CD4-positive, alpha-beta T cell treated with Interleukin-6 for 4 hours (primary cell): Measurements from ENCODE around the gene ARHGAP18.
"Not testable (repeated sequence)": the region's sequence is repeated elsewhere in the genome, so short reads cannot be mapped to it uniquely, and the experiment has no call there.

ENCODE experiments used
- DNase-seq: peaks from one replicate; pipeline ENCODE4 v3.0.0-alpha.2; 2020; ENCODE audit warnings: mixed read lengths

ARHGAP18 gene

DNA sequence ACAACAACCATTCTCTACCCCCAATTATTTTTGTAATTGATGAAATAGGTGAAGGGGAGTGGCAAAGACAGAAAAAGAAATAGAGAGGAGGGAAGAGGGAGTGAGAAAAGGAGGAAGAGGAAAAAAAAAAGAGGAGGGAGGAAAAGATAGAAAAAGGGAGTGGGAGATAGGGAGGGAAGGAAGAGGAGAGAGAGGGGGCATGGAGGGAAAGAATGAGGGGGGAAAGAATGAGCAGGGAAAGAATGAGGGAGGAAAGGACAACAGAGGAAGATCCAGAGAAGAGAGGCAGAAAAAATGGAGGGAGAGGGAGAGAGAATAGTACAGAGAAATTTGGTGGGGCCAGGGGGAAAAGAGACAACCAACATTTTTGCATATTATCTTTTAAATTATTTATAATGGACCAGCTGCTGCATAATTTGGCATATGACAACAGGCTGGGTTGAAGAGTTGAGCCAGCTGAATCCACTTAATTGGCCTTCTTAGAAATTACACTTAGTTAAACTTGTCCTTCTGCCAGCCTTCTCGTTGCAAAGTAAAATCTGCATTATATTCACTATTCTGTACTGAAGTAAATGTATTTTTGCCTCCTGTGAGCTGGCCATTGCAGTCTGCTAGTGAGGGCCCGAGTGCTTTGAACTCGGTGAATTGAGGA, 101.0 kb downstream of the ARHGAP18 start:
- no peak for DNase-seq

DNA sequence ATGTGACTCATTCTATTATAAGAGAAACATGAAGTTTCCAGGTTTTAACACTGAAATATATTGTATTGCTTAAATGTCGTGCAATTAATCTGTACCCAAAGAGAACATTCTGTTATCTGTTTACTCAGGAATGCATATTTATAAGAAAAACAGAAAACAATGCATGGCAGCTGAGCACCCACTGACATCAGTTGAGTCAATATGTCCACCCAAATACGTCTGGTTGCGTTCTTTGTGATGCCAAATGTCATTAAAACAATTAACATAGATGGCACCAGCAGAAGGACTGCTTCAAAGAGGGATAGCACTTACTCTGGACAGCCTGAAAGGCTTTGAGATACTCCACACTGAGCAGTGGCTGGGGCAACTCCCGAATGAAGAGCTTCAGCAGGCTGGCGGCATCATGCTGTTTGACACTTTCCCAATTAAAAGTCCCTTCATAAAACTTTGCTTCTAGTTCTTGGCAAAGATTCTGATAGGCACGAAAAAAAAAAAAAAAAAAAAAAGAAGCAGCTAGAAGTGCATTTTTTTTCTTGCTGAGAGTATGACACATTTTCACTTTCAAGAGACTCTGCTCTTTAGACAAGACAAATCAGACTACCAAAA, 102.3 kb downstream of the ARHGAP18 start:
- DNase-seq, result no peak

DNA sequence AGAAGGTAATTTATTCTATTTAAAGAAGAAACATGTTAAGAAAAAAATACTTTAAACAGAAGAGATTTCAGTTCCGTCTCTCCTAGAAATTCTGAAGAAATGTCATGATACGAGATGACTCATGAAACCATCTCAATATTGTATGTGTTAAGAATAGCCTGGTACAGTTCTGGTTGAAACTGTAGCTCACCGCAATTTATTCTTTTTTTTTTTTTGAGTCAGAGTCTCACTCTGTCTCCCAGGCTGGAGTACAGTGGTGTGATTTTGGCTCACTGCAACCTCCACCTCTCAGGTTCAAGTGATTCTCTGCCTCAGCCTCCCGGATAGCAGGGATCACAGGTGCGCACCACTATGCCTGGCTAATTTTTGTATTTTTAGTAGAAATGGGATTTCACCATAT, 103.3 kb downstream of the ARHGAP18 start:
- DNase-seq, result no peak

DNA sequence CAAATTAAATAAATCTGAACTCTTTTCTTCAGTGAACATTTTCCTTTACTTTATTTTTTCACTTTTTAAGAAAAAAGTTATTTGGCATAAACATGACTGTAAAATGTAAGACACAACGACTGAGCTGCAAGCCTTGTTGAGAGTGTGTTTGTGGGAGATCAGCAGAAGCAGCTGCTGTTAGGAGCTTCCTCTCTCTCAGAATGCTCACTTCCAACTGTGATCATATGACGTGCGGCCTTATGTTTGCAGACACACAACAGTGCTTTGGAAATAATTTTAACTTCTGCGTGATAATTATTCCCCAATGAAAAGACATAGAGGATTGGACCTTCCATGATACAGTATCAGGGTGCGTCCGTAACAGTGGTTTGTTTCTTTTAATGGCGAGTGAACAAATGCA, 104.0 kb downstream of the ARHGAP18 start:
- no peak for DNase-seq

DNA sequence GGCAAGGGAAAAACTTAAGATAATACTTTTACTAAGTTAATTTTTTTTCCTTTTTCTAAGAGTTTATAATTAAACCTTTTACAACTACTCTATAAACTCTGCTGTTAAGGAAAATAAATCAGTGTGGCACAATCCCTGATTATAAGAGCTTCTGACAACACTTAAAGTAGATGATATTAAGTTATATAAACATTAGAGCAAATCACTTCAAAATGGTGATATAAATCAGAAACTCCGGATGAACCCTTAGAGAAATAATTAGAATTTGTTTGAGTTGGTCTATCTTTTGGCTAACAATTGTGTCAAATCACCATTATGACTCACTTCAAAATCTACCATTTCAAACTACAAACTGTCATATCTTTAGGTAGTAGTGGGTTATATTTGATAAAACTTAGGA, 104.9 kb downstream of the ARHGAP18 start:
- no peak for DNase-seq

DNA sequence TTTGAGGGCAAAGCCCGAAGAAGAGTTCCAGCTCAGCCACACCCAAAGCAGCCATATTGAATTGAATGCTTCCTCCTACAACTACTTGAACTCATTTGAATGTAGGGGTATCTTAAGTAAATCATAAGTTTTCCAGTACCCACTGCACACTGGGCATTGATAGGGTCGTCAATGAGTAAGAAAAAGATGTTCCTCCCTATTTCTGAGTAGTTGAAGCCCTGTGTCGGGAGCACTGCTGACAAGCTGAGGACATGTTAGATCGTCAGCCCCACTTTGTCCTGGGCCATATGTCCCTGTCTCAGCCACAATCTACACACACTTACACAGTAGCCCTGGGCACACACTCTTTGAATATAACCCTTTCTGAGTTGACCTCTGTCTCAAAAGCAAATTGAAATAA, 105.7 kb downstream of the ARHGAP18 start:
- DNase-seq, result no peak

DNA sequence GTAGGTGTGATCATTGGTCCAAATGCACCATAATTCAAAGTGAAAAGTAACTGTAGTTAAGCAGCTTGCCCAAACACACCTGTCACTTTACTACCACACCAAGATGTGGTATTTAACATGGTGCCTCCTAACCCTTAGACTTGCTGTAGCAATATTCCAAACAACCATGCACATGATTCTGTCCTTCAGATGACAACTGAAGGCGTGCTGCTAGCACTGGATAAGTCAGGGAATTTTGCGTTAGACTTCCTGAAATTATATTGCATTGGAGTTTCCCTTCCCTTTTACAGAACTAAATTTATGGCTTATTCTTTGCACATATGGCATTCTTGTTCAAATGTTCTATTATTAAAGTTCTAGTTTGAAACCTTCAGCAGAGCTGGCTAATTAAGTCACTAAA, 106.2 kb downstream of the ARHGAP18 start:
- no peak for DNase-seq

DNA sequence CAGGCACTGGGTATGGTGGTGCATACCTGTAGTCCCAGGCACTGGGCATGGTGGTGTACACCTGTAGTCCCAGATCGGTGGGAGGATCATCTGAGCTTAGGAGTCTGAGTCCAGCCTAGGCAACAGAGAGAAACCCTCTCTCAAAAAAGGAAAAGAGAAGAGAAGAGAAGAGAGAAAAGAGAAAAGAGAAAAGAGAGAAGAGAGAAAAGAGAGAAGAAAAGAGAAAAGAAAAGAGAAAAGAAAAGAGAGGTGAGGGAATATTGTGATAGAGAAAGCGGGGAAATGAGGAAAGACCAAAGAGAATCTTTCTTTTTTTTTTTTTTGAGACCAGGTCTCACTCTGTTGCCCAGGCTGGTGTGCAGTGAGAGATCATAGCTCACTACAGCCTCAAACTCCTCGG, 108.7 kb downstream of the ARHGAP18 start:
- DNase-seq, result no peak

DNA sequence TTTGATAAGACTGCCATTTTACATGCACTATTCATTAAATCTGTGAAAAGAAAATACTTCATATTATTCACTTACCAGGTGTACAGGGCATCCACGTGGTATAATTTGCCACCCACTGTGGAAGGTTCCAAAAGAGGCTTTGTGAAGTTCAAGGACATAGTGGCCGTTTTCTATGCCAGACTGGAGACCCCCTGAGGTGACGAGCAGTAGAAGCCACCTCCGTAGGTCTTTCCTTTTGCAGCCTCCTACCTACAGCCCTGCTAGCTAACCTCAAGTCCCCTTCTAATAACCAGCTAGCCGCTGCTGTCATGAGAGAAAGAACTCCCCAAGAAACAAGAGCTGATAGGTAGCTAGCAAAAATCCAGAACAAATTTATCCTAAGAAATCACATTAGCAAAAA, 110.5 kb downstream of the ARHGAP18 start:
- no peak for DNase-seq

DNA sequence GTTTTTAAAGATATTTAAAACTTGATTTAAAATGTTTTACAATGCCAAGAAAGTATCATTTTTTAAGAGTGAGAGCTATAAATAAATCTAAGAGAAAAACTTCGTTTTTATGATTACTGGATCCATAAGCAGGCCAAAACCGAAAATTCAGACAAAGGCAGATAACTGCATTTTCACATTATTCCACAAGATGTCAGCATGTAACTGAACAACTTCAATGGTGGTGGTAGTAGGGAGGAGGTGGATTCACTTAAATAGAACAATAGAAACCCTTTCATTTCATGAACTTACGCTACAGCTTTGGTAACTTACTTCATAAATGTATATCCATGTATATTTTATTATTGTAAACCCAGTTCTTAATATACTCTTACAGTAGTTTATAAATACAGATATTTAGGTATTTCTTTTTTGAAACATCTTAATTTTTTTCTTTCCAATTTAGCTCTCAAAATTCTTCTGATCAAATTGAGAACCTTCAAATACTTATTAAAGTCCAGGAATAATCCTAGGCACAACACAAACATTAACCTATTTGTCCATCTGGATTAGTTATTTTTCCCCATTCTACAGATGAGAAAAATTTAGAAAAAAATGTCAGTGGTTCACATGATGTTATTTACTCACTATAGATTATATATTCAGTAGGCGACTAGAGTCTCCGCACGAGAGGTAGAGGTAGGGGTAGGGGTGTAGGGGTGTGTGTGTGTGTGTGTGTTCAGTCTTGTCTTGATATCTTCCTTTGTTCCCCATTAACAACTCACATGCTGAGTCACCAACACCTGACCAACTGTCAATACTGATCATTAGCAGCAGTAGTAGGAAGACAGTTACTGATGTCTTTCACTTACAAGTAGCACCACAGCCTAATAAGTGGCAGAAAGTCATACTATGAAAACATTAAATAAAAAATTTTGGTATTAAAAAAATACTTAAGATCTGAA, 111.5 kb downstream of the ARHGAP18 start:
- peak; percentile 6 for DNase-seq

DNA sequence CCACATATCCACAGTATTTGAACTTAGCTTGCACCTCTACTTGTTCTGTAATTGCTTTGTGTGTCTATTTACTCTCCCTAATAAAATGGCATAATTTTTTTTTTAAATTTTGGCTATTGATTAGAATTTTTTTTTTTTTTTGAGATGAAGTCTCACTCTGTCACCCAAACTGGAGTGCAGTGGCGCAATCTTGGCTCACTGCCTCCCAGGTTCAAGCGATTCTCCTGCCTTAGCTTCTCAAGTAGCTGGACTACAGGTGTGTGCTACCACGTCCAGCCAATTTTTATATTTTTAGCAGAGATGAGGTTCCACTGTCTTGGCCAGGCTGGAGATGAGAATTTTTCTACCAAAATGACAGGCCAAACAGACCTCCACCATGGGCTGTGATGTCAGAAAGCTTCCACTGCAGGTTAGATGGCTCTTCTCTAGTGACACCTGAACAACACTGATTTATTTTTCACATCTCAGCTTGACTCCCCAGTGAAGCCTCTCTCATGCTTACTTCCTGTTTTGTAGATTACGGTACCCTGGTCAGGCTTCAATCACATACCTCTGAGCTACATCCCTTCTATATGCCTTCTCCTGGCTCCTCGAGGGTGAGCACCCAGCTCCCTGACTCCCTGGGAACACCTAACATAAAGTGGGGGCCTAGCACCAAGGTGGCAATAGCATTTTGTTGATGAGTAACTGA, 112.8 kb downstream of the ARHGAP18 start:
- DNase-seq, result no peak

DNA sequence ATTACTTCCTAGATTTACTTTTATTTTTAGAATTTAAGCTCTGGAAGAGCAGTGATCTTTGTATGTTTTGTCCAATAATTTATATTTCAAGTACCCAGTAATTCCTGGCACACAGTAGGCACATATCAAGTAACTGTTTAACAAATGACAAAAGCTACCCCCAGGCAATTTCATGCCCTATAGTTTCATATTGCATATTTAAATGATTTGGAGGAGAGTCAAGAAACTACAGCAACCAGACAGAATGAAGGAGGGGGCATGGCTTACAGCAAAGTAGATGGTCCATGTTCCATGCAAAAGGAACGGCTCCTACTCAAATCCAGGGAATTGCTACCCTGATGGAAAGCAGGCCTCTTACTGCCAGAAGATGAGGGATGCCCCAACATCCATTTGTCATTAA, 113.5 kb downstream of the ARHGAP18 start:
- no peak for DNase-seq

DNA sequence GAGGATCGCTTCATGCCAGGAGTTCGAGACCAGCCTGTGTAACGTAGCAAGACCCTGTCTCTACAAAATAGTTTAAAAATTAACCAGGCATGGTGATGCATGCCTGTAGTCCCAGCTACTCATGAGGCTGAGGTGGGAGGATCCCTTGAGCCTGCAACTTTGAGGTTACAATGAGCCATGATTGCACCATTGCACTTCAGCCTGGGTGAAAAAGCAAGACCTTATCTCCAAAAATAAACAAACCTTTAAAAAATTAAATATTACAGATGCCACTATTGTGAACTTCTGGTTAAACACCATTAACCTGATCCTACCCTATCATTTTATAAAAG, 116.8 kb downstream of the ARHGAP18 start:
- DNase-seq, result no peak

DNA sequence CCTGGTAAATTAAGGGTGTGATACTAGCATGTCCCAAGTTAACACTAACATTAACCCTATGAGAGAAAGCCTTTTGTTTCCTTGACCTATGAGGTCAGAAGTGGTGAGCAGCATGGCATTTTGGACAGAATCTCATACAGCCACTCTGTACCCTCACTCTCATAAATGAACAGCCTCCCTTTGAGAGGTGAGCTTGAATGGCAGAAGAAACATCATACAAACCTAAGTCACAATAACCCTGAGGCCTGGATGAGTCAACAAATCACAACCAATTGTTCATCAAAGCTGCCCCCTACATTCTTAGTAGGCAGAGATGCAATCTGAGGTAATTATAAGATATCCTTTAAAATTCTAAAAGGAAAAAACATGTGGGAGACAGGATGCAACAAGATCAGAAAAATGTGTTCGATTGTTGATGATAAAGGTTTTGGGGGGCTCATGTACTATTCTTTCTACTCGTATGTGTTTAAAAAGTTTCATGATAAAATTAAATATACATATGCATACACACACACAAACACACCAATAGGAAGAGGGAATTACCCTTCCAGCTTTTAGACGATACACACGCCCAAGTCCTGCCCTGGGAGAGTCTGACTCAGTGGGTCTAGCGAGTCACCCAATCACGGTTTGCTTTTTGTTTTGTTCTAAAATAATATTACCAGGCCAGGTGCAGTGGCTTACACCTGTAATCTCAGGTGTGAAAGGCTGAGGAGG, 117.3 kb downstream of the ARHGAP18 start:
- DNase-seq, result no peak

DNA sequence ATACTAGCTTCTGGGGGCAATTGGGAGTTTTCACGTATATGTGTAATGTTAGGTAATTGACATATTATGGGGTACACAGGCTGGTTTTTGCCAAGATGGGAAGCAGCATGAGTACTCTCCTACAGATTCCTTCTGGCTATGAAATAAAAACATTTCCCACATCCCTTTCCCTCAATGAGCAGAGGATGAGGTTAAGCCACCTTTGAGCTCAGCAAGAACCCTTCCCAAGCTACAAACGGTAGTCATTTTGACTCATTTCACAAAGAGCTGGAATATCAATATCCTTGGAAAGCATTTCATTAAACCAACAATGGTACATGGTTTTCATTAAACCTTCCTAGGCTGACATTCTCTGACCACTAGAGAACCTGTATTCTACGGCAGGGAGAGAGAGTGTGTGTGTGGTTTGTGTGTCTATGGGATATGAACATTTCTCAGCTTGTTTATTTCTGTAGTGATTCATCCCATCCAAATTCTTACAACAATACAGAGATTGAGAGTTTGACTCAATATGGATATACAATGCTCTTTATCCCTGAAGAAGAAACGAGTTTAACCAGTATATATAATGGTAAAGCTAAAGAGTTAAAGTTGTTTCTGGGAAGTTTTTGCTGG, 119.5 kb downstream of the ARHGAP18 start:
- DNase-seq, result no peak

DNA sequence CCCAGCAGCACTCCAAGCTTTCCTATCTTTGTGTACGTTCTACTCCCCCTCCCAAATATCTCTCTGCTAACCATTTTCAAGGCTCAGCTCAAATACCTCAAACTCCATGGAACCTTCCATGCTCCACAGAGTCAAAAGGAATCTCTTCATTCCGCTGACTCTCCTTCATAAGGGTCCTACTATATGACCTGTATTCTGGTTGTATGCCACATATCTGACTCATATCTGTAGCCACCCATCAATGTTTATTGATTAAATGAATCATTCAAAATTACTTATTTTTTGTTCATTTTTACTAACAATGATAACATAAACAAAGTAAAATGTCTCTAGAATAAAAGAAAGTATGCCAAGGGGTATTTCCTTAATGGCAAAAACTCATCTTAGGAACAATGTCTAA, 123.2 kb downstream of the ARHGAP18 start:
- no peak for DNase-seq

DNA sequence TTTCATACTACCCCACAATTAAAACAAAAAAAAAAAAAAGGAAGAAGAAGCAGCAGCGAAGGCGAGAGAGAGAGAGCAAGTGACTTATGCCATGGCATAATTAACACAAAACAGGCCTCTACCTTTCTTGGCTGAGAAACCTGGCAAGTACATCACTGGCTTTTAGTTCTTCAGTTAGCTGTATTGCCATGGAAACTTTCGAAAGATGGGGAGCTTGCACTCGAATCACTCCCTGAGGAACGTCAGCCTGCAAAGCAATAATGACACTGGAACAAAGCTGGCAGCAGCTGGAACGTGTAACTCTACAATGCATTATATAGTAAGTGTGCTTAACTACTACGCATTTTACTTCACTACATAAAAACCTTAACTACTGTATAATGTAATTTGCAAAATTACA, 126.1 kb downstream of the ARHGAP18 start:
- DNase-seq, result no peak

DNA sequence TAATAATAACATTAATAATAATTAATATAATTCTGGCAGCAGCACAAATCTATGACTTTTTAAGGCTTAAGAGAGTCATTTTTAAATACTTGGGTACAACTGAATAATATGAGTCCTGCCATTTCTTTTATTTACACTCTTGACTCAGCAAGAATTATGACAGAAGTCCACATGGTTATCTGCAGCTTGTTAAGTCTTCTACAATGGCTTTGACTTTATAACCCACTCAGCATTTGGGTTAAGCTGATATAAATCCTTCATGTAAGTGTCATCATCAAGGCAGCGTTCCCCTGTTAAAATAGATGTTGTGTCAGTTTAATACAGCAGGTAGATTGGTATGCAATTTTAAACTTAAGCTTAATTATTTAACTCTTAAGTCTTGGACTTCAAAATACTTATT, 131.7 kb downstream of the ARHGAP18 start:
- no peak for DNase-seq

DNA sequence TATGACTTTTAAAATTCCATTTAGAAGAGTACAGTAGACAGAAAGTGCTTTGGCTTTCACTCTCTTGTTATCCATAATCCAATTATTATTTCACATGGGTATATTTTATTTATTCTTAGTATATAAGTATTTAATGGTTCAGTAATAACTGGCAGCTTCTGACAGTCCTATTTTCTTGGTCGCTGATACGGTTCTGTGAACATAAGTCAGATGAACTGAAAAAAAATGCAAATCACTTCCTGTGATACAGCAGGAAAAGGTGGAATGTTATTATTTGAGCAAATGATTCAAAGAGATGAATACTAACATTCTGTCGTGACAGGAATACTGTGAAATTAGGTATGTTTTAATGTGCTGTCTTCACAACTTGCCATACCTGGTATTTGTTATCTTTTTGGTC, 132.3 kb downstream of the ARHGAP18 start:
- no peak for DNase-seq

DNA sequence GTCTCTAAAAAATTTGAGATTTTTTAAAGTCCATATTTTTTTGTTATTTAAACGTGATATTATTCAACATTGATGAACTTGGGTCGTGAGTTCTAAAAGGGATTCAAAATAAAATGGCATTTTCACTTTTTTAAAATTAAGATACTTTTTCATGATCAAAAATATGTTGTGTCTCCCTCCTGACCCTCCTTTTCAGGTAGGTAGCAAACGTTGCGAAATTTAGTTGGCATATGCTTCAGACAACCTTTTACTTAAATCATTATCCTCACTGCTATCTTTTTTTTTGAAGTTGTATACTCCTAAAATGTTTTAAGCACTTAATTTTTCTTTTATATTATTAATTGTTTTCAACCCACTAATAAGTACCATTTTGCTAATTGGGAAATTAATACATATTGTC, 133.5 kb downstream of the ARHGAP18 start:
- DNase-seq, result no peak

DNA sequence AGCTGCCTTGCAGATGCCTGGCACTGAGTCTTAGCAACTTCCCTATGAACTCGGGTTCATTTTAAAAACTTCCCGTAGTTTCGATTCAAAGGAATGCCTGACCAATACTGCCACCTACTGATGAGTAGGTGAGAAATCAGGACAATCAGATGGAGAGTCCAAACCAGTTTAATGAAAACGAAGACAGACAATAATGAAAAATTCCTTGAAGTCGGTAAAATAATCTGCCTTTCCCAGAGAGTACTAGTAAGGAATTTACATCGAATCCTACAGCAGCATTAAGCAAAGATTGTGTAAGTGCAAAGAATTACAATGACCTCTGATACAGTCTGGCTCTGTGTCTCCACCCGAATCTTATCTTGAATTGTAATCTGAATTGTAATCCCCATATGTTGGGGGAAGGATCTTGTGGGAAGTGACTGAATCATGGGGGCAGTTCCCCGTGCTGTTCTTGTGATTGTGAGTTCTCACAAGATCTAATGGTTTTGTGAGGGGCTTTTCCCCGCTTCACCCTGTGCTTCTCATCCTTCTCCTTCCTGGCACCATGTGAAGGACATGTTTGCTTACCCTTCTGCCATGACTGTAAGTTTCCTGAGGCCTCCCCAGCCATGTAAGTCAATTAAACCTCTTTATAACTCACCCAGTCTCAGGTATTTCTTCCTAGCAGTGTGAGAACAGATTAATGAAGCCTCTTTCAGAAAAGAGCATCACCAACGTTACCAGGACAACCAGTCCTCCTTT, 134.4 kb downstream of the ARHGAP18 start:
- DNase-seq, result peak; percentile 4

DNA sequence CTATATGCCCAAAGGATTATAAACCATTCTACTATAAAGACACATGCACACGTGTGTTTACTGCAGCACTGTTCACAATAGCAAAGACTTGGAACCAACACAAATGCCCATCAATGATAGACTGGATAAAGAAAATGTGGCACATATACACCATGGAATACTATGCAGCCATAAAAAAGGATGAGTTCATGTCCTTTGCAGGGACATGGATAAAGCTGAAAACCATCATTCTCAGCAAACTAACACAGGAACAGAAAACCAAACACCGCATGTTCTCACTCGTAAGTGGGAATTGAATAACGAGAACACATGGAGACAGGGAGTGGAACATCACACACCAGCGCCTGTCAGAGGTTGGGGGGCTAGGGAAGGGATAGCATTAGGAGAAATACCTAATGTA, 135.4 kb downstream of the ARHGAP18 start:
- DNase-seq, result not testable (repeated sequence)
